Keratinocyte (primary cell): ENCODE measurements around the gene HMGN4.

Experiments
- CTCF ChIP-seq, 3 experiments: IDR thresholded peaks in 1 of 3; conservative IDR thresholded peaks in 1 of 3; optimal IDR thresholded peaks in 1 of 3; 2 replicates in 2 of 3; 3 replicates in 1 of 3; pipeline versions ENCODE3 to v1.5.1; 2011; ENCODE audit warnings: low read length in 3 of 3, mild to moderate bottlenecking in 3 of 3, moderate library complexity in 2 of 3, control low read depth in 1 of 3, inconsistent platforms in 1 of 3; ENCODE audit not compliant: insufficient read depth in 2 of 3; ENCODE audit errors: extremely low read depth in 1 of 3
- EZH2 ChIP-seq: IDR thresholded peaks from one replicate; pipeline ENCODE4 v1.6.1; 2012; ENCODE audit warnings: inconsistent platforms, mild to moderate bottlenecking, low read length, moderate library complexity

GRCh38 chr6:26533532-26533931 is 4.6 kb upstream of the HMGN4 start:
- TF ChIP-seq CTCF (optimal IDR thresholded peaks at IDR 0.05 in 1 of 3, IDR thresholded peaks at IDR 0.05 in 1 of 3, conservative IDR thresholded peaks at IDR 0.05 in 1 of 3; ENCODE audit: extremely low read depth in 1 of 3, insufficient read depth in 2 of 3, low read length in 3 of 3) (no peak), EZH2 (no peak)
